Body of pancreas (tissue), 4 donors: ENCODE results near the gene HNRNPA3. TPM values are rescaled to one million over a fixed set of nuclear protein-coding genes. Genes with fewer than 3 reads are reported as not detected.
"Not testable (repeated sequence)": the region's sequence is repeated elsewhere in the genome, so short reads cannot be mapped to it uniquely, and the experiment has no call there.

ENCODE experiments used
- ATAC-seq: fragments of 150-250 bp; one replicate; pipeline ENCODE4 v1.9.1; 2016
- DNase-seq, 4 donors: peaks; one replicate each; pipeline ENCODE4 v3.0.0-alpha.2; 2019
- H3K27ac ChIP-seq, 4 donors: fragments of 200-600 bp; sonication (generic); 1 replicate in 3 of 4; 2 replicates in 1 of 4; pipeline versions ENCODE4 v1.5.1 to v1.6.1; 2016 to 2019; ENCODE audit warnings: mild to moderate bottlenecking in 1 of 4, mixed read lengths in 1 of 4, moderate library complexity in 1 of 4
- H3K27me3 ChIP-seq, 2 donors: fragments of 200-600 bp; sonication (generic); one replicate each; pipeline ENCODE4 v1.6.0; 2016; ENCODE audit warnings: mild to moderate bottlenecking in 1 of 2
- H3K36me3 ChIP-seq, 2 donors: fragments of 200-600 bp; sonication (generic); replicated peaks in 1 of 2; 2 replicates each; pipeline ENCODE4 v1.5.1; 2016; ENCODE audit warnings: low read depth in 2 of 2; ENCODE audit not compliant: insufficient read depth in 1 of 2
- H3K4me1 ChIP-seq: fragments of 200-600 bp; sonication (generic); one replicate; pipeline ENCODE4 v1.6.0; 2016
- H3K4me3 ChIP-seq, 2 donors: fragments of 200-600 bp; sonication (generic); 1 replicate in 1 of 2; 2 replicates in 1 of 2; pipeline ENCODE4 v1.5.1; 2016 to 2019
- H3K9me3 ChIP-seq, 3 donors: fragments of 200-600 bp; sonication (generic); 1 replicate in 2 of 3; 2 replicates in 1 of 3; pipeline ENCODE4 v1.5.1; 2016
- POLR2A ChIP-seq, 3 donors: fragments of 450-650 bp; IDR thresholded peaks; one replicate each; pipeline ENCODE4 v1.6.1; 2016; ENCODE audit warnings: antibody characterized with exemption in 3 of 3, mild to moderate bottlenecking in 2 of 3
- WGBS, 2 donors: methylation state at CpG; one replicate each; pipeline ENCODE4 v1.1.5; 2017; 5-methylcytosine and 5-hydroxymethylcytosine counted together
- intact Hi-C: fragments of 100-400 bp; cut with DNase I; formaldehyde crosslinking; loops from one replicate; pipeline ENCODE4 v1.15.1; 2023
- total RNA-seq, 2 donors: library from RNA; depleted of rRNA; stranded (reverse); fragments of >200 nt; gene quantifications; one replicate each; pipeline ENCODE4 v1.1.0, GENCODE V29; 2016
- TF ChIP-seq, protein P1 (sequence below), 7 experiments: fragments of 450-650 bp in 4 of 7; fragments of 200-600 bp in 3 of 7; sonication (generic) in 3 of 7; IDR thresholded peaks; one replicate each; pipeline ENCODE4 v1.5.1; 2016 to 2019; ENCODE audit warnings: antibody characterized with exemption in 7 of 7

Gene HNRNPA3
- total RNA-seq, 2 donors from 2014 or later, result 44.1 to 58.0 TPM

DNA sequence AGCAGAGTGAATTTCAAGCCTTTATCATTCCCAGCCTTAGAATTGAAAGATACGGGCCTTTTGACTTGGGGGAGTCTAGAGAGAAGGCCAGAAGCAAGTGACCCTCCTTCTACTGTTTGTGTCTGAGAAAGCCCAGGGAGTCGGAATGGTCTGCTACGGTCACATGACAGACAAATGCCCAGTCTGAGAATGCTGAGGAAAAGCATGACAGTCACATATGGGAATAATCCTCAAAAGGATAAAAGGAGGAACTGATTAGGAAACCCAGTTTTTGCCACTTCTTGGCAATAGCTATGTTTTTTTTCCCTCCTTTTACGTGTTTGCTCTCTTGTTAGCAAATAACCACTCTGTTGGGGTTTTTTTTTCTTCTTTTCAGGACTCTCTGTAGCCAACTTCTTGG lies 38.1 kb upstream of the HNRNPA3 start:
- DNase-seq (no peak), ATAC-seq (no peak)
- TF ChIP-seq POLR2A (IDR thresholded peaks at IDR 0.05), result no peak
- TF ChIP-seq, protein P1, sequence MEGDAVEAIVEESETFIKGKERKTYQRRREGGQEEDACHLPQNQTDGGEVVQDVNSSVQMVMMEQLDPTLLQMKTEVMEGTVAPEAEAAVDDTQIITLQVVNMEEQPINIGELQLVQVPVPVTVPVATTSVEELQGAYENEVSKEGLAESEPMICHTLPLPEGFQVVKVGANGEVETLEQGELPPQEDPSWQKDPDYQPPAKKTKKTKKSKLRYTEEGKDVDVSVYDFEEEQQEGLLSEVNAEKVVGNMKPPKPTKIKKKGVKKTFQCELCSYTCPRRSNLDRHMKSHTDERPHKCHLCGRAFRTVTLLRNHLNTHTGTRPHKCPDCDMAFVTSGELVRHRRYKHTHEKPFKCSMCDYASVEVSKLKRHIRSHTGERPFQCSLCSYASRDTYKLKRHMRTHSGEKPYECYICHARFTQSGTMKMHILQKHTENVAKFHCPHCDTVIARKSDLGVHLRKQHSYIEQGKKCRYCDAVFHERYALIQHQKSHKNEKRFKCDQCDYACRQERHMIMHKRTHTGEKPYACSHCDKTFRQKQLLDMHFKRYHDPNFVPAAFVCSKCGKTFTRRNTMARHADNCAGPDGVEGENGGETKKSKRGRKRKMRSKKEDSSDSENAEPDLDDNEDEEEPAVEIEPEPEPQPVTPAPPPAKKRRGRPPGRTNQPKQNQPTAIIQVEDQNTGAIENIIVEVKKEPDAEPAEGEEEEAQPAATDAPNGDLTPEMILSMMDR (IDR thresholded peaks at IDR 0.05), result no peak
- peaks cover 16% of the 10 kb centered on the region for H3K4me1 ChIP-seq
- no peak overlapping the region for H3K4me3 ChIP-seq
- intact Hi-C loops, result no loop called here
- H3K36me3 ChIP-seq, result no peaks in the 10 kb centered on the region
- no peak overlapping the region for H3K27ac ChIP-seq
- no peaks in the 10 kb centered on the region for H3K9me3 ChIP-seq
- no peaks in the 10 kb centered on the region for H3K27me3 ChIP-seq
- WGBS, 2 donors, result 80 to 86% methylated on average over 4 of the region's 4 CpGs

- Histone ChIP-seq H3K36me3 (no peaks in the 10 kb centered on the region), H3K27ac (no peak overlapping the region), H3K4me1 (peaks cover 7% of the 10 kb centered on the region), H3K4me3 (no peak overlapping the region), H3K9me3 (no peaks in the 10 kb centered on the region), H3K27me3 (no peaks in the 10 kb centered on the region)
- intact Hi-C loops, result no loop called here
- no peak for TF ChIP-seq POLR2A (IDR thresholded peaks at IDR 0.05)
- 86 to 89% methylated on average over 7 of the region's 7 CpGs for WGBS, 2 donors
- DNase-seq (no peak), ATAC-seq (no peak)
Measured at GRCh38 chr2:177175917-177176668, 36.5 kb upstream of the HNRNPA3 start.

DNA sequence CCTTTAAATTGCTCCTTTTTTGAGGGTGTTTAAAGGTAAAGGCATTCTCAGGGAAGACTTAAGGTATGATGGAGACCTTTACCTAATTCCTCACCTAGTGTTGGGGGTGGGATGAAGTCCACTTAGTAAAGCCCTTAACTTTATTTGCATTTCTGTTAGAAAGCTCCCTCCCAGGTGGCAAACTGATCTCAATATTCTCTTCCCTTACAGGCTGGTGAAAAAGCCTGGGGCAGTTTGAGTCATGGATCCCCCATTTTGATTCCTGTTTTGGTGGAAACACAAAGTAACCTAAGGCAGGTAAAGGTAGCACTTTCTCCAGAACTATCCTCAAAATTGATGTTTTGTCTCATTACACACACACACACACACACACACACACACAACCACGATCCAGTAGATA lies 33.8 kb upstream of the HNRNPA3 start:
- H3K36me3 ChIP-seq, result no peaks in the 10 kb centered on the region
- ATAC-seq (no peak), DNase-seq (no peak)
- intact Hi-C loops, result no loop called here
- WGBS, 2 donors, result 40 to 47% methylated on average over 1 of the region's 1 CpG
- no peak overlapping the region for H3K4me3 ChIP-seq
- no peak for TF ChIP-seq POLR2A (IDR thresholded peaks at IDR 0.05)
- TF ChIP-seq, protein P1 (IDR thresholded peaks at IDR 0.05), result no peak
- no peaks in the 10 kb centered on the region for H3K9me3 ChIP-seq
- H3K27me3 ChIP-seq, result no peaks in the 10 kb centered on the region
- no peak overlapping the region for H3K27ac ChIP-seq
- no peaks in the 10 kb centered on the region for H3K4me1 ChIP-seq

- H3K9me3 ChIP-seq, result no peaks in the 10 kb centered on the region
- H3K27ac ChIP-seq, result no peak overlapping the region
- no peak for DNase-seq
- WGBS, 2 donors, result 70 to 83% methylated on average over 2 of the region's 2 CpGs
- intact Hi-C loops, result no loop called here
- no peak overlapping the region for H3K4me3 ChIP-seq
- H3K27me3 ChIP-seq, result no peaks in the 10 kb centered on the region
- H3K4me1 ChIP-seq, result no peaks in the 10 kb centered on the region
- no peak for ATAC-seq
- TF ChIP-seq, protein P1 (IDR thresholded peaks at IDR 0.05), result no peak
- TF ChIP-seq POLR2A (IDR thresholded peaks at IDR 0.05), result no peak
- no peaks in the 10 kb centered on the region for H3K36me3 ChIP-seq
Measured at GRCh38 chr2:177179227-177179626, 33.4 kb upstream of the HNRNPA3 start.

DNA sequence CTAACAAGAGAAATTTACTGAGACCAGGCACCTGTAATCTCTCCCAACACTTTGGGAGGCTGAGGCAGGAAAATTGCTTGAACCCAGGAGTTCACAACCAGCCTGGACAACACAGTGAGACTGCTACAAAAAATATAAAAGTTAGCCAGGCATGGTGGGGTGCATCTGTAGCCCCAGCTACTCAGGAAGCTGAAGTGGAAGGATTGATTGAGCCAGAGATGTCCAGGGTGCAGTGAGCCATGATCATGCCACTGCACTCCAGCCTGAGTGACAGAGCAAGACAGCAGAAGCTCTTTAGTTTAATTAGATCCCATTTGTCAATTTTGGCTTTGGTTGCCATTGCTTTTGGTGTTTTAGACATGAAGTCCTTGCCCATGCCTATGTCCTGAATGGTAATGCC lies 32.9 kb upstream of the HNRNPA3 start:
- intact Hi-C loops, result loop anchor here (10.0 kb wide), 1 partner anchor 115 kb away; no protein-coding TSS in a partner anchor
- H3K36me3 ChIP-seq, H3K27me3 ChIP-seq, H3K4me1 ChIP-seq, H3K4me3 ChIP-seq, H3K27ac ChIP-seq, DNase-seq, H3K9me3 ChIP-seq, ATAC-seq: not testable (repeated sequence)
